Esophagus (tissue), 2 donors: ENCODE data around the gene BPIFB3. TPM values are rescaled to one million over a fixed set of nuclear protein-coding genes. Genes with fewer than 3 reads are reported as not detected.

Source experiments
- H3K27ac ChIP-seq, 2 donors: one replicate each; pipeline ENCODE4 v1.5.1; 2013; ENCODE audit warnings: low read depth in 2 of 2, mild to moderate bottlenecking in 2 of 2, inconsistent platforms in 1 of 2, low read length in 1 of 2, moderate library complexity in 1 of 2
- H3K27me3 ChIP-seq, 2 donors: one replicate each; pipeline ENCODE4 v1.6.1; 2013; ENCODE audit warnings: low read length in 2 of 2, control low read depth in 1 of 2, mild to moderate bottlenecking in 1 of 2; ENCODE audit not compliant: insufficient read depth in 2 of 2, control insufficient read depth in 1 of 2
- H3K36me3 ChIP-seq, 2 donors: one replicate each; pipeline ENCODE4 v1.6.1; 2013; ENCODE audit warnings: low read length in 1 of 2; ENCODE audit not compliant: control insufficient read depth in 2 of 2, insufficient read depth in 2 of 2
- H3K4me1 ChIP-seq, 2 donors: one replicate each; pipeline ENCODE4 v1.6.1; 2013; ENCODE audit warnings: low read length in 1 of 2; ENCODE audit not compliant: control insufficient read depth in 2 of 2, insufficient read depth in 2 of 2
- H3K4me3 ChIP-seq, 2 donors: one replicate each; pipeline ENCODE4 v1.5.1; 2013; ENCODE audit warnings: low read length in 2 of 2, mild to moderate bottlenecking in 2 of 2, low read depth in 1 of 2, moderate library complexity in 1 of 2
- H3K9me3 ChIP-seq, 2 donors: one replicate each; pipeline ENCODE4 v1.6.1; 2013; ENCODE audit warnings: mild to moderate bottlenecking in 2 of 2, low read depth in 1 of 2, low read length in 1 of 2, moderate library complexity in 1 of 2; ENCODE audit not compliant: control insufficient read depth in 2 of 2, insufficient read depth in 1 of 2
- WGBS, 2 donors: extraction: QIAGEN DNeasy Blood & Tissue Kit; methylation state at CpG; one replicate each; pipeline ENCODE4 v1.1.7; 2013; 5-methylcytosine and 5-hydroxymethylcytosine counted together
- polyA plus RNA-seq, 2 donors: library from polyadenylated mRNA; stranded (reverse); fragments of 200-250 nt; gene quantifications; one replicate each; pipeline ENCODE4 v1.2.3, GENCODE V29; 2013
- donor health status: healthy with polysubstance abuse.
- donor health status: Bipolar disorder and iron deficiency.

BPIFB3 gene
- polyA plus RNA-seq, 2 donors: not detected

DNA sequence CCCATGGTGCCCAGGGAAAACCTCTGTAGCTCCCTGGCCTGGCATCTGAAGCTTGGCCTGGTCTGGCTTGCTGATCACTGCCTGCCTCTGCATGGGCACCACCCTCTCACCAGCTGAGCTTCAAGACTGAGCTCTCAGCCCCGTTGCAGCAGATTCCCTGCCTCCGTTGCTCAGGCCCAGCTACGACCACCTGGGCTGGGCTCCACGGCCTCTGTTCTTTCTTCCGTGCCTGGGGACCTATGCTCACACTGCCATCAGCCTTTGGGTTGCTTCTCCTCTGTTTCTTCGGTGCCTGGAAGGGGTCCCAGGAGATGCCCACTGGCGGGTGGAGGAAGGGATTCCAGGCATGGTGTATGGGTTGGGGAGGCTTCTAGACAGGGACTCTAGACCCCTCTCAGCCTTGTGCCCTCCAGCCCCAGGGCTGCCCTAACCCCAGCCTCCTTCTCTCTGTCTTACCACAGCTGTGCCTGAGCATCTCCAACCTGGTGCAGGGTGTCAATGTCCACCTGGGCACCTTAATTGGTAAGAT is 37.1 kb upstream of the BPIFB3 start:
- 75 to 76% methylated on average over 7 of the region's 7 CpGs for WGBS, 2 donors
- Histone ChIP-seq H3K27me3 (no peaks in the 10 kb centered on the region), H3K36me3 (no peaks in the 10 kb centered on the region), H3K9me3 (no peaks in the 10 kb centered on the region), H3K27ac (no peak overlapping the region), H3K4me1 (no peaks in the 10 kb centered on the region), H3K4me3 (no peak overlapping the region)

DNA sequence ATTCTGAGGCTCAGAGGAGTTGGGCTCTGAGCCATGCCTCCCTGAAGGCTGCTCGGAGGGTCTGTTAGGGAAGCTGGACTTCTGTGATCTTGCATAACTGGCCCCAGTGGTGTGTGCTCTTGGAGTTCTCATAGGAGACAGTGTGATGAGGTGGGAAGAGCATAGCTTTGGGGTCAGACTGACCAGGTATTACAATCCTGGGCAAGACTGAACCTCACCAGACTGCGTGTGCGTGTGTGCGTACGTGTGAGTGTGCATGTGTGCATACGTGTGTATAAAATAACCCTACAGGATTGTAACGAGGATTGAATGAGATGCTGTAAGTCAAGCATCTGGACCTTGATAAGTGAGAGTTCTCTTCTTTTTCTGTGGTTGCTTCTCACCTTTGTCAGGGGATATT is 36.2 kb upstream of the BPIFB3 start:
- no peaks in the 10 kb centered on the region for H3K36me3 ChIP-seq
- no peaks in the 10 kb centered on the region for H3K9me3 ChIP-seq
- no peaks in the 10 kb centered on the region for H3K4me1 ChIP-seq
- no peaks in the 10 kb centered on the region for H3K27me3 ChIP-seq
- no peak overlapping the region for H3K27ac ChIP-seq
- H3K4me3 ChIP-seq: no peak overlapping the region
- WGBS, 2 donors: 77 to 85% methylated on average over 7 of the region's 7 CpGs

DNA sequence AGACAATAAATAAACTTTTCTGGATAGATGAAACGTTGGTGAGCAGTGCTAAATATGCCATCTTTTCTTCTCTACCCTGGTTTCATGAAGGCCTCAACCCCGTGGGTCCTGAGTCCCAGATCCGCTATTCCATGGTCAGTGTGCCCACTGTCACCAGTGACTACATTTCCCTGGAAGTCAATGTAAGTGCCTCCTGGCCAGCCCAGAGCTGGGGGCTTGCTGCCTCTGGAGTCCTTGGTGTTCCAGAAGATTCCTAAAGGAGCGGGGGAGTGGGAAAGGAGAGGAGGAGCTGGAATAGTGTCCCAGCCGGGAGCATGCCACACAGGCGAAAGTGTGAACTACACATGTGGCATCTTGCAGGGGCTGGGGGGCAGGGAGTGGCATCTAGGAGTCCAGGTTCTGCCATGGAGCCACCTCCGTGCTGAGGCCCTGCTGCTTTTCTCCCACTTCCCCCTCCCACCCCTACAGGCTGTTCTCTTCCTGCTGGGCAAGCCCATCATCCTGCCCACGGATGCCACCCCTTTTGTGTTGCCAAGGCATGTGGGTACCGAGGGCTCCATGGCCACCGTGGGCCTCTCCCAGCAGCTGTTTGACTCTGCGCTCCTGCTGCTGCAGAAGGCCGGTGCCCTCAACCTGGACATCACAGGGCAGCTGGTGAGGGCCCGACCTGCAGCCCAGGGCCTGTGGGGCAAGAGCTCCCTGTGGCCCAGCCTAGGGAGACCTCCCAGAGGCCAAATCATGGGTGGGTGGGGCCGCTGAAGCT is 35.4 kb upstream of the BPIFB3 start:
- Histone ChIP-seq H3K4me3 (no peak overlapping the region), H3K36me3 (no peaks in the 10 kb centered on the region), H3K27ac (no peak overlapping the region), H3K4me1 (no peaks in the 10 kb centered on the region), H3K9me3 (no peaks in the 10 kb centered on the region), H3K27me3 (no peaks in the 10 kb centered on the region)
- WGBS, 2 donors: 57 to 63% methylated on average over 14 of the region's 14 CpGs

DNA sequence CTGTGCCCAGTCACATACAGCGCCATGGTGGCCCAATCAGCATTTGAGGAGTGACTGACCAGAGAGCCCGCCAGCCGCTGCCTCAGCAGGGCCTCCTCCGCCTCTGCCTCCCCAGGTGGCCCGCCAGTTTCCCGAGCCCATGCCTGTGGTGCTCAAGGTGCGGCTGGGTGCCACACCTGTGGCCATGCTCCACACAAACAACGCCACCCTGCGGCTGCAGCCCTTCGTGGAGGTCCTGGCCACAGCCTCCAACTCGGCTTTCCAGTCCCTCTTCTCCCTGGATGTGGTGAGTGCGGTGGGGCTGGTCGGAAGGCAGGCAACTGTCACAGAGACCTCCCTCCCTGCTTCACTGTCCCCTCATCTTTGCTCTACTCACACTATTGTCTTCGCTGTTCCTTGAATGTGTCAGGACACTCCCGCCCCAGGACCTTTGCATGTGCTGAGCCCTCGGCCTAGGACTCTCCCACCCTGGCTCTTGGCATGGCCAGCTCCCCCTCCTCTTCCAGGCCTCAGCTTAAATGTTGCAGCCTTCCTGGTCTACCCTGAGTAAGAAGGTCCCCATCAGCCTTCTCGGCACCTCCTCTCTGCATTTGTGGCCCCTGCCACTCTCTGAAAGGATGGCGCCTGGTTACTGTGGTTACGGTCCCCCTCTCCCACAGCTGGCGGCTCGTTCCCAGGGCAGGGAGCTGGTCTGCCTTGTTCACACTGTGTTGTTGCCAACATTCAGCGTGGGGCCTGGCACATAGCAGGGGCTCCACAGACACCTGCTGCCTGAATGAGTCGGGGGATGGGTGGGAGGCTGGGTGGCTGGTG is 34.0 kb upstream of the BPIFB3 start:
- H3K27ac ChIP-seq: no peak overlapping the region
- H3K4me1 ChIP-seq: no peaks in the 10 kb centered on the region
- no peaks in the 10 kb centered on the region for H3K9me3 ChIP-seq
- H3K27me3 ChIP-seq: no peaks in the 10 kb centered on the region
- no peak overlapping the region for H3K4me3 ChIP-seq
- WGBS, 2 donors: 87 to 88% methylated on average over 23 of the region's 23 CpGs
- no peaks in the 10 kb centered on the region for H3K36me3 ChIP-seq

DNA sequence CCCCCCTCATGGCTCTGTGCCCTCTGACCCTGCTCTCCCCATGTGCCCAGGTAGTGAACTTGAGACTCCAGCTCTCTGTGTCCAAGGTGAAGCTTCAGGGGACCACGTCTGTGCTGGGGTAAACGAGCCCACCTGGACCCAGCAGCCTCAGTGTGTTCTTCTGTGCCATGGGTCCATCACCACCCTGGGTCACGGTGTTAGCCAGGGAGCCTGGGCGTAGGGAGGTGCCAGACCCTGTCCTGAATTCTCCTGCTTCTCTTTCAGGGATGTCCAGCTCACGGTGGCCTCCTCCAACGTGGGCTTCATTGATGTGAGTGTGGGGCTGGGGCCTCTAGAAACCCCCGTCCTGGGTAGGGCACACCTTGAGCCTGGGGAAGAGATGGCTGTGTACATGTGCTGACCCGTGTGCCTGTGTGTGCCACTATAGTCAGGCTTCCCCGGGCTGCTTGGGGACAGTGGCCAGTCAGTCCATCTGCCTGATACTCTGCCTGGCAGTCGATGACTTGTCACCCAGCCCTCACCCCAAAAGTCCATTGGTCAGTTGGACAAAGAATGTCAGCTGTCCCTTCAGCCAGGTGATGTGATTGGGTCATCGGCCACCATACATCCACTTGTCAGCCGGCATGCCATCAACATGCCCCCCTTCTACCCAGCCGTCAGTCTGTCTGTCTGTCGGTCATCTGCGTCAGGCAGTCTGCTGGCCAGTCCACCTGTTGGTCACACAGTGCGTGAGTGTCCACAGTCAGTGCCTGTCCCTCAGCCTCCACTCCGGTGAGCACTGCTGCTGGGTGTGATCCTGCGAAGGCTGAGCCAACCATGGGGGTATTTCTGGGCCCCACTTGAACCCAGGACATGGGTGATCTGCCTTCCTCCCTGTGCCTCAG is 33.2 kb upstream of the BPIFB3 start:
- Histone ChIP-seq H3K4me1 (no peaks in the 10 kb centered on the region), H3K9me3 (no peaks in the 10 kb centered on the region), H3K36me3 (no peaks in the 10 kb centered on the region), H3K27me3 (no peaks in the 10 kb centered on the region), H3K4me3 (no peak overlapping the region), H3K27ac (no peak overlapping the region)
- WGBS, 2 donors: 84 to 85% methylated on average over 18 of the region's 18 CpGs

DNA sequence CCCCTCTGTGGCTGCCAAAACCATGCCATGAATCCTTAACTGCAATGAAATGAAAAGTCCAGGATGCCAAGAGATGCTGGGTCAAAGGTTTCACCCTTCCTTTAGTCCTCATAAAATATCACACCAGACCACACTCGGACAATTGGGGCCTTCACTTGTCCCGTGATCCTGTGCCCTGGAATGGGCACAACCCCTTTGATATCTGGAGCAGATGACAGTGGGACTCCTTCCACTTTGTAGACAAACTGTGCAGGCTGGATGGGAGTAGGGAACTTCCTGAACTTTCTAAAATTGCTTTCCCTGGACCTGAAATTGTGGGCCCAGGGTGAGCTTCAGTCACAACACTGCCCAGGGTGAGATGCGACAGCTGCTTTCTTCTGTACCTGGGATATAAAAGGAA is 31.8 kb upstream of the BPIFB3 start:
- no peaks in the 10 kb centered on the region for H3K9me3 ChIP-seq
- H3K36me3 ChIP-seq: no peaks in the 10 kb centered on the region
- no peak overlapping the region for H3K27ac ChIP-seq
- H3K27me3 ChIP-seq: no peaks in the 10 kb centered on the region
- no peak overlapping the region for H3K4me3 ChIP-seq
- 65 to 72% methylated on average over 3 of the region's 3 CpGs for WGBS, 2 donors
- H3K4me1 ChIP-seq: no peaks in the 10 kb centered on the region

DNA sequence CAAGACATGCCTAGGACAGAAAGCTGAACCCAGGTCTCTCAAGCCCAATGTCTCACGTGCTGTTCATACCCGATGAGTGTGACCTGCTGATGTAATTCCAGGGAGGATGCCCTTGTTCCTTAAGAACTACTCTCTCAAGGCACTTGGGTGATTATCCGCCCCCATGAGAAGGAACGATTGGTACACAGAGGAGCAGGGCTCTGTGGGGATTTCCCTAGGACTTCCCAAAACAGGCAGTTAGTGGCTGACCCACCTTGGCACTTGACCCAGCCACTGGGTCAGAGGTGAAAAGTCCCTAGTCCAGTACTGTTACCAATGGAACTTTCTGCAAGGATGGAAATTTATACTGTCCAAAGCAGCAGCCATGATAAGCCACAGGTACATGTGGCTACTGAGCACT is 31.4 kb upstream of the BPIFB3 start:
- Histone ChIP-seq H3K9me3 (no peaks in the 10 kb centered on the region), H3K36me3 (no peaks in the 10 kb centered on the region), H3K27ac (no peak overlapping the region), H3K4me1 (no peaks in the 10 kb centered on the region), H3K27me3 (no peaks in the 10 kb centered on the region), H3K4me3 (no peak overlapping the region)
- 59 to 63% methylated on average over 4 of the region's 4 CpGs for WGBS, 2 donors

DNA sequence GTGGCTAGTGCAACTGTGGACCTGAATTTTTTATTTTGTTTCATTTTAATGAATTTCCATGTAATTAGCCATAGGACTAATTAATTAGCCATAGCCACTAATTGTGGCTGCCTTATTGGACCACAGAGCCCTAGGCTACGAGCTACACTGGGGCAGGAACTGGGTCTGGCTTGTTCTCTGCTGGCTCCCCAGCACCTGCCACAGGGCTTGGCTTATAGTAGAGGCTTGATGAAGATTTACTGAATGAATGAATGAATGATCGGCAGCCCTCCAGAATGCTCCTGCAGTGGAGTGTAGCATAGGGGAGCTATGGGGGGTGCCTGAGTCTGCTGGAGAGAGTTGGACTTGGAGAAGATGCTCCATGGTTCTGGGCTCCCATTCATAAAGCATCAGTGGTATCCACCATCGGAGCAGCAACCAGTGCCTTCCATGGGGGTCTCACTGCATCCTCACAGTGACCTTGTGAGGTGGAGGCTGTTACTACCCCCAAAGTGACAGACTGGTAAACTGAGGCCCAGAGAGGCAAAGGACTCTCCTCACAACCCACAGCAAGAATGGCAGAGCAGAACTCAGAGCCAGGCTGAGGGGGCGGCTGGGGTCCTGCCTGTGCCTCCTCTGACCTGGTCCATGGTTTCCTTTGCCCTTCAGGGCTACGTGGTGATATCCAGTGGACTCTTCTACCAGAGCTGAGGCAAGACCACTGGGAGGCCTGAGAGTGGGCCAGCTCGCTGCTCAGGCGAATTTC is 30.8 kb upstream of the BPIFB3 start:
- H3K27me3 ChIP-seq: no peaks in the 10 kb centered on the region
- no peaks in the 10 kb centered on the region for H3K4me1 ChIP-seq
- no peaks in the 10 kb centered on the region for H3K9me3 ChIP-seq
- H3K27ac ChIP-seq: no peak overlapping the region
- H3K36me3 ChIP-seq: no peaks in the 10 kb centered on the region
- no peak overlapping the region for H3K4me3 ChIP-seq
- WGBS, 2 donors: 61 to 72% methylated on average over 7 of the region's 7 CpGs
